Sciatic nerve (tissue), 2 donors: Measurements from ENCODE around the gene ATP12A. TPM values are rescaled to one million over a fixed set of nuclear protein-coding genes. Genes with fewer than 3 reads are reported as not detected.
A peak's percentile ranks its signal among the peaks of the same experiment; 100 is the strongest.

ENCODE experiments used
- ATAC-seq: fragments of 200-7000 bp; cut with Tn5 transposase; one replicate; pipeline ENCODE4 v1.9.1; 2020; ENCODE audit warnings: mild to moderate bottlenecking, moderate library complexity
- DNase-seq: peaks from one replicate; pipeline ENCODE4 v3.0.0-alpha.2; 2020; ENCODE audit warnings: low spot score
- intact Hi-C: fragments of 100-400 bp; cut with DNase I; formaldehyde crosslinking; loops from one replicate; pipeline ENCODE4 v1.14.2; 2022
- total RNA-seq: library from RNA; stranded (reverse); fragmentation: NEBNext Ultra II Directional; extraction: Animal tissue kit (Norgen Biotek cat#: 25700); gene quantifications from one replicate; pipeline ENCODE4 v1.2.1, GENCODE V29; 2021
- donor health status: DM: no; HTN: no; CAD: no.
- donor health status: DM: no; HTN: no; CAD: no.

ATP12A gene
- not detected for total RNA-seq

GRCh38 chr13:24680258-24680920 is at the start of gene ATP12A:
ATP12A (plus strand) TSS chr13:24680408; CDS start chr13:24680744, 336 bp downstream.
- DNase-seq (no peak), ATAC-seq (no peak)

GRCh38 chr13:24630851-24631620 is 49.2 kb upstream of the ATP12A start:
- intact Hi-C loops: no loop called here
- ATAC-seq: no peak
- no peak for DNase-seq

More at GRCh38 chr13:24680258-24680920, at the start of gene ATP12A:
- intact Hi-C loops: no loop called here

DNA sequence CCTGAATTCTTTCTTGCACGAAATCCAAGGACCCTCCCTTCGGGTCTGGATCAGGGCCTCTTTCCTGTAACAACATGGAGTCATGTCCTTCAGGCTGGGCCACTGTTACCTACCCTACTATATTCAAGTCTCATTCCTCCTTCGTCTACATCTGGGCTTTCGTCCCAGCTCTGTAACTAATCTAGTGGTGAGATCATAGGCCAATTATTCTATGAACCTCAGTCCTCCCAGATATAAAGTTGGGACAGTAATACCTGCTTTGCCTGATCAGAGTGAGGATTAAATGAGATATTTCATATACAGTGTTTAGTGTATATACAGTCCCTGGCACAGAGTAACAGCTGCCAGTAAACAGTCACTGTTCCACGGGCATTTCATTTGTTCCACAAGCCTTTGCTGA is 48.3 kb upstream of the ATP12A start:
- DNase-seq: no peak
- no peak for ATAC-seq
- intact Hi-C loops: no loop called here

DNA sequence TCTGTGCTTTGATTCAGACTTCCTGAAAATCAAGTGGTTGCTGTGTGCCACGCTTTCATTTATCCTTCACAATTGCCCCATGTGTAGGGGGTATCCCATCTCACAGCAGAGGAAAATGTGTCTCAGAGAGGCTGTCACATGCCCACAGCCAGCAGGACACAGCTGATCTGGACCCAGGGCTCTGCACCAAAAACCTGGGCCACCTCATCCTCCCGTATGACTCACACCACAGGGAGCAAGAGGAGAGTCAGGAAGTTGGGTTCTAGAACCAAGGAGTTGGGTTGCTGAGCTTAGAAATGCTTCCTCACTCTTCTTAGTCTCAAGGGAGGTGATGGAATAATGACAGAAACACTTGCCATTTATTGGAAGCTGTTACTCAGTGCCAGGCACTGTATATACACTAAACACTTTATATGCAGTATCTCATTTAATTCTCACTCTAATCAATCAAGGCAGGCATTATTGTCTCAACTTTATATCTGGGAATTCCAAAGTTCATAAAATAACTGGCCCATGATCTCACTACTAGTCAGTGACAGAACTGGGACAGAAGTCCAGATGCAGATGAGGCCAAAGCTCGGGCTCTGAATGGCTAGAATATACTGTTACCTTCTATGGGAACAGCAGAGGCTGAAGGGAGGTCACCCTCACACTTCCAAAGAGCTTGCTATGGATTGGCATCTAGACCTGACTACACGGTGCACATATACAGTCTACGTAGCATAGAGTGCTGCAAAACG is 47.7 kb upstream of the ATP12A start:
- DNase-seq (no peak), ATAC-seq (no peak)
- intact Hi-C loops: no loop called here

DNA sequence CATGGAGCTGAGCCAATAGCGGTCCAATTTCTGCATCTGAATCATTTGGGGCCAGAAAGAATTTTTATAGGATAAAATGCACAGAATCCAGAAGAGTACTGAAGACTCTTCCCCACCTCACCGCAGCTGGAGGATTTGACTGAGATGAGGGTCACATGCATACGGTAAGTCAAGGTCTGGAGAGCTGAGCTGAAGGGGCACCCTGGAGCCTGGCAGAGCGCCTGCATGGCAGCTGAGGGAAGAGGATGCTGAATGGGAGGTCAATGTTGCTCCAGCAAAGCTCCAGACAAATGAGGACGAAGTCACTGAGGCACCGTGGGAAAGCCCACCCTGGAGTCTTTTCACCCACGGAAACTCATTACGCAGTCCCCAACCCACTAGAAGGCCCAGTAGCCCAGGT is 43.4 kb upstream of the ATP12A start:
- ATAC-seq (no peak), DNase-seq (no peak)
- intact Hi-C loops: no loop called here

GRCh38 chr13:24638096-24638495 is 42.1 kb upstream of the ATP12A start:
- no peak for DNase-seq
- intact Hi-C loops: no loop called here
- no peak for ATAC-seq

DNA sequence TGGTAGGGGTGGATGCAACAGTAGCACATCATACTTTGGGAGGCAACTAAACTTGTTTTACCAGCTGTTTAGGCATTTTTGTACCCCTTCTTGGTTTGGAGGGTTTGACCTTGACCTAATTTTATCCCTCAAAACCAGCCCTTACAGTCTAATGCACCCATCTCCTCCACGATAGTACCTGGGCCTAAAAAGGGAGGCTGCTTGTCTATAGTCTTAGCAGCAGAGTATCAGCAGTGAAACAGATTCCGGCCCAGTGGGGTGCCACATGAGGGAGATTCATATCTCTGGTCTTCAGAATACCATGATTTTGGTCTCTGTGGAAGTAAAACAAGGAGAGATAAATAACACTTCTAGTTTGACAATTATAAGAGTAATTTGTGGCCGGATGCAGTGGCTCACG is 39.5 kb upstream of the ATP12A start:
- DNase-seq (no peak), ATAC-seq (no peak)
- intact Hi-C loops: no loop called here

GRCh38 chr13:24642219-24642618 is 38.0 kb upstream of the ATP12A start:
- intact Hi-C loops: no loop called here
- no peak for ATAC-seq
- no peak for DNase-seq

GRCh38 chr13:24644036-24644435 is 36.2 kb upstream of the ATP12A start:
- DNase-seq: no peak
- intact Hi-C loops: no loop called here
- no peak for ATAC-seq

- DNase-seq: no peak
- intact Hi-C loops: no loop called here
- no peak for ATAC-seq
Observed at GRCh38 chr13:24648271-24648670, 31.9 kb upstream of the ATP12A start.

DNA sequence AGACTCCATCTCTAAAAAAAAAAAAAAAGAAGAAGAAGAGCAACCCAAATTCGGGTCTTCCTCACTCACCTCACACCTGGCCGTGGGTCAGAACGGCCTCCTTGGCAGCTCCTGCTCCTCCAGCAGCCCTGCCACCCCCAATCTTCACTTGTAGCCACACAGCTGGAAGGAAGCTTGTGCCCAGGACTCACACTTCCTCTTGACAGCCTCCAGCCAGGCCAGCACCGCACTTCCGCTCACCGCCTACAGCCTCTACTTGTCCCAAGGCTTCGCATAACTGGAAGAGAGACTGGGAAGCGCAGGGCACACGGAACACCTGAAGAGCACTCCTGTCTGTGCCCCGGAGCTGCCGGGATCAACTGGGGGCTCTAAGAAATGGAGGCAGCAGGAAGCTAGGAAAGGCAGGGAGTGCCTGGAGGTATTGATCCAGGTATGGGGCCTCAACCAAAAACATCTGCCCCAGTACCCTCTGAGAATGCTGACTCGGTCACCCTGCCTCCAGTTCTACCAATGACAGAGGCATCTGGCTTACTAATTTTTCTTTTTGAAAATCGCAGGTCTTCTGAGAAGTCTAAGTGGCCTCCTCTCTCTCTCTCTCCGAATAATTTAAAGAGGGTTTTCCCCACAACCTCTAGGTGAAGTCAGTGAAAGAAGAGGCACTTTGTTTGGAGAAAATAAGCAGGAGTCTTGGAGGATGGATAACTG is 31.1 kb upstream of the ATP12A start:
- ATAC-seq (no peak), DNase-seq (no peak)
- intact Hi-C loops: no loop called here

DNA sequence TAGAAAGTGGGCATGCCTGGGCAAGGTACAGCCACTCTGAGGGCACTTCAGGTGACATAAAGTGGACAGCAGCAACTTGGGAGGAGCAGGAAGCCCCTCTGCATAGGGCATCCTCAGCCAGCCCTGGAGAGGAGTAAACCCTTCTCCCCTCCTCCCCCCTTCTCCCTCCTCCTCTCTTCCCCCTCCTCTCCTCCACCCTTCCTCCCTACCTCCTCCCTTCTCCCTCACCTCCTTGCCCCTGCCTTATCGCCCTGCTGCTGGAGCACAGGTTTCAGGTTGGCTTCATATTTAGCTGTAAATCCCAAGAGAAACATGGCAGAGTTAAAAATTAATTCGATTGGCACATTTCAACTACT is 30.5 kb upstream of the ATP12A start:
- no peak for ATAC-seq
- intact Hi-C loops: no loop called here

DNA sequence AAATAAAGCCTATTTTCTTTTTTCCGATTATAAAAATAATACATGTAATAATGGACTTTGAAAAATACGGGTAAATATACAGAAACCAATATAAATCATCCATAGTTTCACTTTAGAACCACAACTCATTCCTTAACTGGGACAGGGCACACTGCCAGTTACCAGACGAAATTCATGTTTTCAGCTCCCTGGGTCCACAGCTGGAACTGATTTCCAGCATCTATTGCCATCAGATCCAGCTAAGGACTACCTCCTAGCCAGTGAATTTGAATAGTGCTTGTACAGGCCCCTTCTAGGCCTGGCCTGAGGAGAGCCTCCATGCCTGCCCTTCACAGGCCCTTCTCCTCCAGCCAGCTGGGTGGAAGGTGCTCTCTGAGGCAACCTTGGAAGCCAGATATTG is 30.0 kb upstream of the ATP12A start:
- intact Hi-C loops: no loop called here
- ATAC-seq (peak; percentile 72), DNase-seq (no peak)

More for the DNA sequence above, 30.5 kb upstream of the ATP12A start:
- no peak for DNase-seq

DNA sequence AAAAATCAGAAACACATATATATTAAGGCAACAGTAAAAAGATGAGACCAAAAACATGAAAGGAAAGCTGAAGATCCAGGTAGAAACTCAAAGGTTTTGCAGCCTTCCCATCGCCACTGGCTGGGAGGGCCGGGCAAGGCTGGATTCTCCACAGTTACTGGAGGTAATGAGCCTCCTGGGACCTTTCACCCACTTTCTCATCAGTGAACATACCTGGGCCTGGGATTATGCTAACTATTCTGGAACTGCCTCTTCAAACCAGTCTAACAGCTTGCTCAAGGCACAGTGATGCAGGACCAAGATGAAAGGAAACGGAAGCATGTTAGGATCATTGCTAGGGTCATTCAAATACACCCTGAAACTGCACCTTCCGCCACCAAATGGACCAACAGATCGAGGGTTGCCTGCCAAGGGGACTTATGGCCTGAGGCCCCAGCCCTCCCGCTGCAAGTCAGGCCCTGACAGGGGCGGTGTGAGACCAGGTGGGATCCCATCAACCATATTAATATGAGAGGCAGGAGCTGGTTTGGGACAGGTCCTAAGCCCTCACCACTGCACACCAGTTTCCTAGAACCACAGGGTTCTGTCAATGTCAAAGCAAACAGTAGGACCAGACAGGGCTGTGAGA is 28.4 kb upstream of the ATP12A start:
- DNase-seq (no peak), ATAC-seq (no peak)
- intact Hi-C loops: no loop called here

- DNase-seq: no peak
- ATAC-seq: no peak
- intact Hi-C loops: no loop called here
Observed at GRCh38 chr13:24652359-24652758, 27.8 kb upstream of the ATP12A start.

DNA sequence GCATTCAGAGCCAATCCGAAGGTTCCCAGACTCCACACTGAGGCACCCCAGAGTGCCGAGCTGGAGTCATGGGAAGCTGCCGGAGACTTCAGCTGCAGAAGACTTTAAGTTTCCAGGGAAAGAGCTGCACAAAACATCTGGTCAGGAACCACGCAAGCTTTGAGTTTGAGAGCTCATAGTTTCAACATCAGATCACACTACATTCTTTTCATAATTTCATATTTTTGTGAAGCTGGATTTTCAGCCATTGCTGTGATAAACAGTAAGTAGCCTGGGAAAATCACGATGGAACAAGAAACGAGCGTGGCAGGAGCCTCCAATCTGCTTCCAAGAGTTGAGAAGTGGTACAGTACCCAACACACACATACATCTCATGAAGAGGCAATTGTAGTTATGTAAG is 25.5 kb upstream of the ATP12A start:
- no peak for ATAC-seq
- intact Hi-C loops: no loop called here
- no peak for DNase-seq

DNA sequence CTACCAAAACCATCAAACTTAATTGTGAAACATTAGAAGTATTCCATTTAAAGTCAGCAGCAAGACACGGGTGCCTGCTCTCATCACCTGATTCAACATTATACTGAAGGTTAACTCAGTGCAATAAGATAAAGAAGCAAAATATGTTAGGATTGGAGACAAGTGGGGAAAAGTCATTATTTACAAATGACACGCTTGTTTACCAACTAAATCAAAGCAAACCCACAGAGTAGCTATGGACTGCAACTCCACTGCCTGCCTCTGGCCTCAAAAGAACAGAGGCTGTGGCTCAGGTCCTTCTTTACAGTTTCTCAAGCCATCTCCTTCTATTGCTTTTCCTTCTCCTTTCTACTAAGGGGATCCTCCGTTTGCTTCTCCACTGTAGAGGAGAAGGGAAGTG is 21.0 kb upstream of the ATP12A start:
- ATAC-seq (no peak), DNase-seq (no peak)
- intact Hi-C loops: no loop called here

DNA sequence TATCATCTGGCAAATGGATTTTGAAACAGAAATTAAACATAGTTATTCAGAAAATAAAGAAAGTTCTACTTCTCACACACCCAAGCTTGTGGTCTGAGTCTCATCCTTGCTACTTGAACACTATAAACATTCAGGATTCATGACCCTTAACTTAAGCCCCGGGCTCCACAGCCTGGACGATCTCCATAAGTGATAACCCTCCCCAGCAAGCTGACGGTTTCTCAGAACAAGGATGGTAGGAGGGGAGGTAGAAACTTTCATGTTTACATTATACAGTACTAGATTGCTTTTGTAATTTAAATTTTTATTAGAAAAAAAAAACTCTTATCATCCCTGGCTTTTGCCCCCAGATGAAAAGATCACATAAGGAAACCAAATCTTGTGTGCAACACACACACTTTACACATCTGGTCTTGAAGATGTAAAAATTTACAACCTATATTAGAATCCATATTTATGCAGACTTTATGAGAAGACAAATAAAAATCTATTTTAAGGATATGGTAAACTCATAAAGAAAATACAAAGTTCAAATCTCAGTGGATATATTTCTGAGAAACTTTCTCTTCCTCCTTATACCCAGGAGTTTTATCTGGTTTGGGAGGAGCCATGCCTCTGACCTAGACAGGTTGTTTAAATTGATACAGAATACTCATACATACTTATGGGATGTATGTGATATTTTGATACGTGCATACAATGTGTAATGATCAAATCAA is 20.0 kb upstream of the ATP12A start:
- ATAC-seq (no peak), DNase-seq (no peak)
- intact Hi-C loops: no loop called here

DNA sequence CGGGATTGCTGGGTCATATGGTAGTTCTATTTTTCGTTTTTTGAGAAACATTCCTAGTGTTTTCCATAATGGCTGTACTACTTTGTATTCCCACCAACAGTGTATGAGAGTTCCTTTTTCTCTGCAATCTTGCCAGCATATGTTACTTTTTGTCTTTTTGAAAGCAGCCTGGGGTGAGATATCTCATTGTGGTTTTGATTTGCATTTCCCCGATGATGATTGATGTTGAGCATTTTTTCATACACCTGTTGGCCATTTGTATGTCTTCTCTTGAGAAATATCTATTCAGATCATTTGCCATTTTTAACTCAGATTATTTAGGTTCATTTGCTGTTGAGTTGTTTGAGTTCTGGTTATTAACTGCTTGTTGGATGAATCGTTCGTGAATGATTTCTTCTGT is 18.5 kb upstream of the ATP12A start:
- intact Hi-C loops: no loop called here

More for the DNA sequence above, 18.5 kb upstream of the ATP12A start:
- DNase-seq: no peak
- ATAC-seq: no peak
